Measurements from ENCODE around the gene PDE3A. TPM values are rescaled to one million over a fixed set of nuclear protein-coding genes. Genes with fewer than 3 reads are reported as not detected.

Gene PDE3A
- total and polyA plus RNA-seq, 10 of the 15 experiments (the other 5 are each of a cell fraction or from before 2014, with no cell fraction given), result 0.01 to 2.6 (median 1.5) TPM

DNA sequence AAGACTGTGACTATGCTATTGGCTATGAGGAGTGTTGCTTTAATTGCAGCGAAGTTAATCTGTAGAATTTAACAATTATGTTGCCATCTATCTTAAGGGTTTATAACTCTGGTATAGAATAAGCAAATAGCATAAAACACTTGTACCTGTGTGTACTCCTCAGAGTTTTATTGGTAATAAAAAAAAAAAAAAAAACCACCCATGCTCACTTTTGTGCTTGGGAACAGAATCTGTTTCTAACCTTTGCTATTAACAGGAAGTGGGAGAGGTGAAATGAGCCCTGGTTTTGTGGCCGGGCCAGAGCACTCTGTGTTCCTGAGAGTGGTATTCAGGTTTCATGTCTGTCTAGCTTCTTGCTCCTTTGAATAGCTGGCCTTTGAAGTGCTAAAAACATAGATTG, 53.1 kb downstream of the PDE3A start:
- in situ Hi-C loops (cut with MboI), result no loop called here
- Histone ChIP-seq H3K4me1 (ENCODE audit: control insufficient read depth, insufficient read depth, low read length) (no peaks in the 10 kb centered on the region), H4K20me1 (ENCODE audit: control insufficient read depth, insufficient read depth) (no peaks in the 10 kb centered on the region), H3K27ac (ENCODE audit: control insufficient read depth, insufficient read depth) (no peak overlapping the region), H3K4me3 (no peak overlapping the region), H3K36me3 (ENCODE audit: control insufficient read depth in 2 of 2, insufficient read depth in 2 of 2, low read length in 1 of 2) (no peaks in the 10 kb centered on the region), H3K9me3 (replicated peaks; ENCODE audit: control insufficient read depth, insufficient read depth, low read length) (no peaks in the 10 kb centered on the region), H2AFZ (ENCODE audit: control insufficient read depth, low read depth, low read length) (no peak overlapping the region), H3K9ac (ENCODE audit: control insufficient read depth, insufficient read depth, low read length) (no peak overlapping the region), H3K4me2 (ENCODE audit: control insufficient read depth, insufficient read depth) (no peak overlapping the region), H3K27me3 (replicated peaks in 1 of 2; ENCODE audit: control insufficient read depth in 2 of 2, insufficient read depth in 2 of 2, low read length in 1 of 2) (no peaks in the 10 kb centered on the region), H3K79me2 (ENCODE audit: control insufficient read depth, insufficient read depth, low read length) (no peaks in the 10 kb centered on the region)
- FAIRE-seq (no peak), ATAC-seq (peak; percentile 73), DNase-seq (ENCODE audit: low read depth, low spot score) (no peak)
- POLR2A ChIA-PET, result no interaction called here
- SMC1A ChIA-PET (ENCODE audit: uncharacterized antibody, unreplicated experiment), result no interaction called here
- BruUV-seq (replicated peaks), result no TSS peak
- intact Hi-C loops (cut with micrococcal nuclease; ENCODE audit: unreplicated experiment), result no loop called here
- no peak for TF ChIP-seq ZZZ3 (IDR thresholded peaks at IDR 0.05; ENCODE audit: control insufficient read depth, insufficient read length, low read depth)
- TF ChIP-seq SPI1 (IDR thresholded peaks at IDR 0.05; ENCODE audit: borderline replicate concordance, insufficient read depth, low read depth, low read length), result peak; percentile 26; the same call in 1 of the 2 replicates
- RAD21 ChIA-PET (ENCODE audit: unreplicated experiment), result no interaction called here
- 18% methylated on average over 2 of the region's 2 CpGs for WGBS (ENCODE audit: insufficient coverage, insufficient replicate concordance, low lambda C conversion rate, missing lambda C conversion rate)
- CTCF ChIA-PET, result no interaction called here

DNA sequence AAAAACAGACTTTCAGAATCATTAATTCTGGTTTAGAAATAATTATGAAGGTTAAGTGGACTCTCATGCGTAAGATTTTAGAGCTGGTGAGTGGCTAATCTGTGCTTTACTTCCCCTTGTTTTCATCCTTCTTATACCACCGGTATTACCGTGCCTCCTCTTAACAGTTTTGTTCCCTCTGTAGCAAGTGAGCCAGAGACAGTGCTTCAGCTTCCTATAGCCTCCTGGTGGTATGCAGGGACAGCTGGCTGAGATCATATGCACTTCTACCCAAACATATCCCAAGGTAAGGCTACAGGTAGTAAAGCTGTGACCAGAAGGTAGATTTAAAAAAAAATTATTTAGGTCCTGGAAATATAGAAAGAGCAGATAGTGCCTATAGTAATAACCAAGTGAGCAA, 55.2 kb downstream of the PDE3A start:
- Histone ChIP-seq H4K20me1 (ENCODE audit: control insufficient read depth, insufficient read depth) (no peaks in the 10 kb centered on the region), H2AFZ (ENCODE audit: control insufficient read depth, low read depth, low read length) (no peak overlapping the region), H3K4me3 (no peak overlapping the region), H3K36me3 (ENCODE audit: control insufficient read depth in 2 of 2, insufficient read depth in 2 of 2, low read length in 1 of 2) (no peaks in the 10 kb centered on the region), H3K9me3 (replicated peaks; ENCODE audit: control insufficient read depth, insufficient read depth, low read length) (no peaks in the 10 kb centered on the region), H3K9ac (ENCODE audit: control insufficient read depth, insufficient read depth, low read length) (no peak overlapping the region), H3K4me1 (ENCODE audit: control insufficient read depth, insufficient read depth, low read length) (no peaks in the 10 kb centered on the region), H3K79me2 (ENCODE audit: control insufficient read depth, insufficient read depth, low read length) (no peaks in the 10 kb centered on the region), H3K4me2 (ENCODE audit: control insufficient read depth, insufficient read depth) (no peak overlapping the region), H3K27ac (ENCODE audit: control insufficient read depth, insufficient read depth) (no peak overlapping the region), H3K27me3 (replicated peaks in 1 of 2; ENCODE audit: control insufficient read depth in 2 of 2, insufficient read depth in 2 of 2, low read length in 1 of 2) (no peaks in the 10 kb centered on the region)
- ATAC-seq (no peak), DNase-seq (ENCODE audit: low read depth, low spot score) (no peak), FAIRE-seq (no peak)
- ChIA-PET CTCF (no interaction called here), POLR2A (no interaction called here), RAD21 (ENCODE audit: unreplicated experiment) (no interaction called here), SMC1A (ENCODE audit: uncharacterized antibody, unreplicated experiment) (no interaction called here)
- intact Hi-C loops (cut with micrococcal nuclease; ENCODE audit: unreplicated experiment) (no loop called here), in situ Hi-C loops (cut with MboI) (no loop called here)
- no TSS peak for BruUV-seq (replicated peaks)
- 6% methylated on average over 3 of the region's 3 CpGs for WGBS (ENCODE audit: insufficient coverage, insufficient replicate concordance, low lambda C conversion rate, missing lambda C conversion rate)
- TF ChIP-seq MEF2A (IDR thresholded peaks at IDR 0.05; ENCODE audit: insufficient read depth, low read depth, low read length) (no peak), TCF7 (IDR thresholded peaks at IDR 0.05; ENCODE audit: borderline replicate concordance) (no peak), KLF5 (IDR thresholded peaks at IDR 0.05; ENCODE audit: partially characterized antibody) (no peak), SREBF1 (IDR thresholded peaks at IDR 0.05; ENCODE audit: low read length) (no peak), KAT2A (conservative IDR thresholded peaks at IDR 0.05; ENCODE audit: control insufficient read depth, low read depth, low read length) (no peak)
- TF ChIP-seq, protein P1, sequence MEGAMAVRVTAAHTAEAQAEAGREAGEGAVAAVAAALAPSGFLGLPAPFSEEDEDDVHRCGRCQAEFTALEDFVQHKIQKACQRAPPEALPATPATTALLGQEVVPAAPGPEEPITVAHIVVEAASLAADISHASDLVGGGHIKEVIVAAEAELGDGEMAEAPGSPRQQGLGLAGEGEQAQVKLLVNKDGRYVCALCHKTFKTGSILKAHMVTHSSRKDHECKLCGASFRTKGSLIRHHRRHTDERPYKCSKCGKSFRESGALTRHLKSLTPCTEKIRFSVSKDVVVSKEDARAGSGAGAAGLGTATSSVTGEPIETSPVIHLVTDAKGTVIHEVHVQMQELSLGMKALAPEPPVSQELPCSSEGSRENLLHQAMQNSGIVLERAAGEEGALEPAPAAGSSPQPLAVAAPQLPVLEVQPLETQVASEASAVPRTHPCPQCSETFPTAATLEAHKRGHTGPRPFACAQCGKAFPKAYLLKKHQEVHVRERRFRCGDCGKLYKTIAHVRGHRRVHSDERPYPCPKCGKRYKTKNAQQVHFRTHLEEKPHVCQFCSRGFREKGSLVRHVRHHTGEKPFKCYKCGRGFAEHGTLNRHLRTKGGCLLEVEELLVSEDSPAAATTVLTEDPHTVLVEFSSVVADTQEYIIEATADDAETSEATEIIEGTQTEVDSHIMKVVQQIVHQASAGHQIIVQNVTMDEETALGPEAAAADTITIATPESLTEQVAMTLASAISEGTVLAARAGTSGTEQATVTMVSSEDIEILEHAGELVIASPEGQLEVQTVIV (IDR thresholded peaks at IDR 0.05; ENCODE audit: borderline replicate concordance, partially characterized antibody), result no peak
- TF ChIP-seq, protein P2, sequence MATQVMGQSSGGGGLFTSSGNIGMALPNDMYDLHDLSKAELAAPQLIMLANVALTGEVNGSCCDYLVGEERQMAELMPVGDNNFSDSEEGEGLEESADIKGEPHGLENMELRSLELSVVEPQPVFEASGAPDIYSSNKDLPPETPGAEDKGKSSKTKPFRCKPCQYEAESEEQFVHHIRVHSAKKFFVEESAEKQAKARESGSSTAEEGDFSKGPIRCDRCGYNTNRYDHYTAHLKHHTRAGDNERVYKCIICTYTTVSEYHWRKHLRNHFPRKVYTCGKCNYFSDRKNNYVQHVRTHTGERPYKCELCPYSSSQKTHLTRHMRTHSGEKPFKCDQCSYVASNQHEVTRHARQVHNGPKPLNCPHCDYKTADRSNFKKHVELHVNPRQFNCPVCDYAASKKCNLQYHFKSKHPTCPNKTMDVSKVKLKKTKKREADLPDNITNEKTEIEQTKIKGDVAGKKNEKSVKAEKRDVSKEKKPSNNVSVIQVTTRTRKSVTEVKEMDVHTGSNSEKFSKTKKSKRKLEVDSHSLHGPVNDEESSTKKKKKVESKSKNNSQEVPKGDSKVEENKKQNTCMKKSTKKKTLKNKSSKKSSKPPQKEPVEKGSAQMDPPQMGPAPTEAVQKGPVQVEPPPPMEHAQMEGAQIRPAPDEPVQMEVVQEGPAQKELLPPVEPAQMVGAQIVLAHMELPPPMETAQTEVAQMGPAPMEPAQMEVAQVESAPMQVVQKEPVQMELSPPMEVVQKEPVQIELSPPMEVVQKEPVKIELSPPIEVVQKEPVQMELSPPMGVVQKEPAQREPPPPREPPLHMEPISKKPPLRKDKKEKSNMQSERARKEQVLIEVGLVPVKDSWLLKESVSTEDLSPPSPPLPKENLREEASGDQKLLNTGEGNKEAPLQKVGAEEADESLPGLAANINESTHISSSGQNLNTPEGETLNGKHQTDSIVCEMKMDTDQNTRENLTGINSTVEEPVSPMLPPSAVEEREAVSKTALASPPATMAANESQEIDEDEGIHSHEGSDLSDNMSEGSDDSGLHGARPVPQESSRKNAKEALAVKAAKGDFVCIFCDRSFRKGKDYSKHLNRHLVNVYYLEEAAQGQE (IDR thresholded peaks at IDR 0.05; ENCODE audit: low read depth, low read length), result no peak
